ENCODE results near the gene KATNIP.

Gene KATNIP

DNA sequence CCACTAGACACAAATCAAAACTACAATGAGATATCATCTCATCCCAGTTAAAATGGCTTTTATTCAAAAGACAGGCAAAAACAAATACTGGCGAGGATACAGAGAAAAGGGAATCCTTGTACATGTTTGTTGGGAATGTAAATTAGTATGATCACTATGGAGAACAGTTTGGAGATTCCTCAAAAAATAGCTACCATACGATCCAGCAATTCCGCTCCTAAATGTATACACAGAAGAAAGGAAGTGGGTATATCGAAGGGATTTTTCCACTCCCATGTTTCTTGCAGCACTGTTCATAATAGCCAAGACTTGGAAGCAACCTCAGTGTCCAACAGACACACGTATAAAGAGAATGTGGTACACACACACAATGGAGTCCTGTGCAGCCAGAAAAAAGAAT lies 35.3 kb downstream of the KATNIP start:
- DNase-seq: no peak

GRCh38 chr16:27586711-27587110 lies 36.8 kb downstream of the KATNIP start:
- DNase-seq: no peak

GRCh38 chr16:27588057-27588456 lies 38.1 kb downstream of the KATNIP start:
- DNase-seq: no peak

DNA sequence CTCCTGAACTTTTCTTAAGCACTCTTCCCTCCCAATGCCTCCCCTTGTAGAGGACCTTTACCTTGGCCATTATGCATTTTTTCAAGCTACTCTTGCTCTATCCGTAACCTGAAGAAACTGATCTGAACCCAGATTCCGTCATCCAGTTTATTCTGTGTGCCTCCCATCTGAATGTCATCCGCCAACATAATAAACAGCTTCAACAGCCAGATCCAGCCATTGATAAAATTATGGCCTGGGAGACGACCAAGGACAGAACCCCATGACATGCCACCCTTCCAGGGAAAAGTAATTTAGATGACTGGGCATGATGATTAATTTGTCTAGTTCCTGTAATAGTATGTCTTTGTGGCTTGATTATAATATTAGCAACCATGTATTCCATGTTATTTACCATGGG lies 41.9 kb downstream of the KATNIP start:
- no peak for DNase-seq

DNA sequence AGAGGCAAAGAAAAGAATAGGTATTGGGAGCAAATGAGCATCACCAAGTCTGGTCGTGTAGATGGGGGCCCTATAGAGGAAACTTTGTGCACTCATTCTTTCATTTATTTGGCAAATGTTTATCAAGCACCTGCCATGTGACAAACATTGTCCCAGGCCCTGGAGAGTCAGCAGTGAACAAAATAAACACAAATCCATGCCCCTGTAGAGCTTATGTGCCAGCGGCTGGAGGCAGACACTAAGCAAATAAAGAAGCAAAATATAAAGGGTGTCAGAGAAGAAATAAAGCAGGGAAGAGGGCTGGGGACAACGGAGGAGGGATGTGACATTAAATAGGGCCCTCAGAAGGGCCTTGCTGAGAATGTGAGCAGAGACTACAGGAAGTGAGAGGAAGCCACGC lies 45.5 kb downstream of the KATNIP start:
- no peak for DNase-seq

- no peak for DNase-seq
Observed at GRCh38 chr16:27595993-27596392, 46.0 kb downstream of the KATNIP start.

DNA sequence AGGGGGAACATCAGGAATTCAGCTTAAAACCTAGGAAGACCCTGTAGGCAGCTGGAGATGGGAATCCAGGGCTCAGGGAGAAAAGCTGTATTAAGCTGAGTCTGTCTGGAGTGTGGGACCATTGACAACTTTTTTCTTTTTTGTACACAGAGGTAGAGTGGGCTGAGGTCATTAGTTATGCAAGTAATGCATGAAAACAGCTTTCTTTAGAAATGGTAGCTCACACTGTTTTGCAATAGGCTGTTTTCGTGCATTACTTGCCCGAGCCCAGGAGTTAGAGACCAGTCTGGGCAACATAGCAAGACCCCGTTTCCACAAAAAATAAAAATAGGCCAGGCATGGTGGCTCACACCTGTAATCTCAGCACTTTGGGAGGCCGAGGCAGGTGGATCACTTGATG lies 46.5 kb downstream of the KATNIP start:
- no peak for DNase-seq

DNA sequence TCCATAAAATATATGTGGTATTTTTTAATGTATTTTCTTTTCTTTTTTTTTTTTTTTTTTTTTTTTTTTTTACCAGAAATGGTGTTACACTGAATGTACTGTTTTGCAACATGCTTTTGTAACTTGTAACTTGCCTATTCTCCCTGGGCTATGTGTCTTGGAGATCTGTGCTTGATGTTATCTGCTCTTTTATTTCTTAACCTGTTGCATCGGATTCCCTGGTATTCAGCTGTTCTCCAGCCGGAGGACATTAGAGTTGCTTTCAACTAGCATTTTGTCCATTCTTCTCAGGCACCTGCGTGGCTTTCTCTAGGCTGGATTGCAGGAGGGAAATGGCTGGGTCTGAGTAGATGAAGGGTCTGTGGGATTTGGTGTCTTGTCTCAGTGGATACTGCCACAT lies 47.4 kb downstream of the KATNIP start:
- DNase-seq: no peak

GRCh38 chr16:27598220-27598619 lies 48.3 kb downstream of the KATNIP start:
- no peak for DNase-seq

GRCh38 chr16:27598931-27599565 lies 49.1 kb downstream of the KATNIP start:
- DNase-seq: no peak

- no peak for DNase-seq
Observed at GRCh38 chr16:27599606-27600005, 49.7 kb downstream of the KATNIP start.

All from stimulated activated CD4-positive, alpha-beta T cell treated with anti-CD3 and anti-CD28 coated beads, Interleukin-12 subunit alpha, Interleukin-12 subunit beta, amount 100 ng/mL, for 4 hours (primary cell).